ENCODE data around the gene GLRX2. TPM values are rescaled to one million over a fixed set of nuclear protein-coding genes. Genes with fewer than 3 reads are reported as not detected.

Gene GLRX2
- total and polyA plus RNA-seq, 2 of the 8 experiments (the other 6 are each of a cell fraction or from before 2014, with no cell fraction given): 4.8 to 13.5 TPM

DNA sequence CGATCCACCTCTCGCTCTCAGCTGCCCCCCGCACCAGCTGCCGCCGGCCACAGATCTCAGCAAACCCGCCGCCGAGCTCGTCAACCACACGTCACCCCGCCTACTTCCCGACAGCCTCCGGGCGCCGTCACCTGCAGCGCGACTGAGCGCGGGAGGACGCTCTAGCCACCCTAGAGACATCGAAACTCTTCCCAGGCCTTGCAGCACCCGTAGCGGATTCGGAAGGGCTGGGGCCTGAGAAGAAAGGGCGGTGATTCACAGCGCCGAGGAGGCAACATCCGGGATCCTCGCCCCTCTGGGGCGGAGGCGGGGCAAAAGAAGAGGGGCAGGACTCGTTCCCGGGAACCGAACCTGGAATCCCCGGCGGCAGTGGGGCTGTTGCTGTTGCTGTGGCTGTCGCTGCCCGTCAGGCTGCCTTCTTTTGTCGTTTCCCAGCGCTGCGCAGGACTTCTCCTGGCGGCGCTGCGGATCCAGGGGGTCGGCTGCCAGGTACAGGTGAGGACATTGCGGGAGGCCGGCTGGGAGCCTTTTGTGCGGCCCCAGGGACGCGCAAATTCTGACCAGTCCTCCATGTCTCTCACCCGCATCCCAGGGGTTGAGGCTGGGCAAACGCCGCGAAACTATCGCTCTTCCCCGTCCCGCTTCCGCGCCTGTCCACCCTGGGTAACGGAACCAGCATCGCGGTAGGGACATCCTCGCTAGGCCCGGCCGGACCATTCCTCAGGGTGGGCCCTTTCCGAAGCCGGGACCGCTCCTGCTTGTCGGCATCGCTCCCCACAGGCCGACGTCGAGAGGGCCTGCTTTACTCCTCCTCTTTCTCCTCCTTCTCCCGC, 45.7 kb downstream of the GLRX2 start, which contains the start of the genes RO60 and UCHL5 (continued):
- TF ChIP-seq, protein P1, sequence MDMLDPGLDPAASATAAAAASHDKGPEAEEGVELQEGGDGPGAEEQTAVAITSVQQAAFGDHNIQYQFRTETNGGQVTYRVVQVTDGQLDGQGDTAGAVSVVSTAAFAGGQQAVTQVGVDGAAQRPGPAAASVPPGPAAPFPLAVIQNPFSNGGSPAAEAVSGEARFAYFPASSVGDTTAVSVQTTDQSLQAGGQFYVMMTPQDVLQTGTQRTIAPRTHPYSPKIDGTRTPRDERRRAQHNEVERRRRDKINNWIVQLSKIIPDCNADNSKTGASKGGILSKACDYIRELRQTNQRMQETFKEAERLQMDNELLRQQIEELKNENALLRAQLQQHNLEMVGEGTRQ (IDR thresholded peaks at IDR 0.05; ENCODE audit: low read length): no peak
- TF ChIP-seq SAP30 (IDR thresholded peaks at IDR 0.05; ENCODE audit: insufficient read depth, insufficient replicate concordance, low read length) (no peak), BCL11A (IDR thresholded peaks at IDR 0.05; ENCODE audit: low read depth in 2 of 2, low read length in 2 of 2) (no peak), TAF7 (optimal IDR thresholded peaks at IDR 0.05; ENCODE audit: borderline replicate concordance, low read depth, low read length) (peak; percentile 66), KDM1A (IDR thresholded peaks at IDR 0.05; ENCODE audit: borderline replicate concordance, low read length) (peak; percentile 53; the same call in 1 of the 2 replicates), NRF1 (IDR thresholded peaks at IDR 0.05; ENCODE audit: low read depth, low read length) (no peak), TCF12 (IDR thresholded peaks at IDR 0.05; ENCODE audit: low read depth, low read length) (peak; percentile 71; the same call in 1 of the 2 replicates), GTF2F1 (IDR thresholded peaks at IDR 0.05; ENCODE audit: borderline replicate concordance, low read depth, low read length) (peak; percentile 23; the same call in 1 of the 2 replicates), GABPA (IDR thresholded peaks at IDR 0.05; ENCODE audit: borderline replicate concordance, insufficient read depth, low read length) (no peak), POU5F1 (IDR thresholded peaks at IDR 0.05; ENCODE audit: low read depth, low read length) (no peak), BRCA1 (IDR thresholded peaks at IDR 0.05; ENCODE audit: low read depth, low read length) (no peak), NANOG (IDR thresholded peaks at IDR 0.05; ENCODE audit: insufficient read depth, low read depth, low read length, poor library complexity, severe bottlenecking) (peak; percentile 57), RXRA (IDR thresholded peaks at IDR 0.05; ENCODE audit: insufficient read depth, low read depth, low read length) (0 out of 2 replicates have a peak, but pooled peaks have one; percentile 29), RBBP5 (IDR thresholded peaks at IDR 0.05; ENCODE audit: borderline replicate concordance, low read depth, low read length) (peak; percentile 75; the same call in 1 of the 2 replicates), KDM5A (IDR thresholded peaks at IDR 0.05; ENCODE audit: low read length) (no peak; the same call in 1 of the 2 replicates)
- TF ChIP-seq, protein P2, sequence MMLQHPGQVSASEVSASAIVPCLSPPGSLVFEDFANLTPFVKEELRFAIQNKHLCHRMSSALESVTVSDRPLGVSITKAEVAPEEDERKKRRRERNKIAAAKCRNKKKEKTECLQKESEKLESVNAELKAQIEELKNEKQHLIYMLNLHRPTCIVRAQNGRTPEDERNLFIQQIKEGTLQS (IDR thresholded peaks at IDR 0.05; ENCODE audit: insufficient read depth, low read depth, low read length): 0 out of 2 replicates have a peak, but pooled peaks have one; percentile 27
- TF ChIP-seq, protein P3, sequence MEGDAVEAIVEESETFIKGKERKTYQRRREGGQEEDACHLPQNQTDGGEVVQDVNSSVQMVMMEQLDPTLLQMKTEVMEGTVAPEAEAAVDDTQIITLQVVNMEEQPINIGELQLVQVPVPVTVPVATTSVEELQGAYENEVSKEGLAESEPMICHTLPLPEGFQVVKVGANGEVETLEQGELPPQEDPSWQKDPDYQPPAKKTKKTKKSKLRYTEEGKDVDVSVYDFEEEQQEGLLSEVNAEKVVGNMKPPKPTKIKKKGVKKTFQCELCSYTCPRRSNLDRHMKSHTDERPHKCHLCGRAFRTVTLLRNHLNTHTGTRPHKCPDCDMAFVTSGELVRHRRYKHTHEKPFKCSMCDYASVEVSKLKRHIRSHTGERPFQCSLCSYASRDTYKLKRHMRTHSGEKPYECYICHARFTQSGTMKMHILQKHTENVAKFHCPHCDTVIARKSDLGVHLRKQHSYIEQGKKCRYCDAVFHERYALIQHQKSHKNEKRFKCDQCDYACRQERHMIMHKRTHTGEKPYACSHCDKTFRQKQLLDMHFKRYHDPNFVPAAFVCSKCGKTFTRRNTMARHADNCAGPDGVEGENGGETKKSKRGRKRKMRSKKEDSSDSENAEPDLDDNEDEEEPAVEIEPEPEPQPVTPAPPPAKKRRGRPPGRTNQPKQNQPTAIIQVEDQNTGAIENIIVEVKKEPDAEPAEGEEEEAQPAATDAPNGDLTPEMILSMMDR (IDR thresholded peaks at IDR 0.05; ENCODE audit: control extremely low read depth in 1 of 3, insufficient read depth in 1 of 3, low read depth in 1 of 3, low read length in 3 of 3): no peak
